Neural cell (in vitro differentiated cells): ENCODE results near the gene FAM98C.

Experiments
- CTCF ChIP-seq: fragments of 450-650 bp; IDR thresholded peaks from 2 replicates; pipeline ENCODE4 v1.5.1; 2014; ENCODE audit warnings: antibody characterized with exemption, mild to moderate bottlenecking, moderate library complexity; ENCODE audit not compliant: poor library complexity, severe bottlenecking
- EP300 ChIP-seq: fragments of 450-650 bp; conservative IDR thresholded peaks from 2 replicates; pipeline ENCODE4 v1.6.1; 2014; ENCODE audit warnings: antibody characterized with exemption, mild to moderate bottlenecking, moderate library complexity; ENCODE audit not compliant: poor library complexity, severe bottlenecking
- EZH2 ChIP-seq: fragments of 200-600, 300-800 bp; shearing (Covaris generic), sonication (generic); IDR thresholded peaks from 2 replicates; pipeline ENCODE4 v1.6.1; 2014; ENCODE audit warnings: antibody characterized with exemption, low read length, borderline replicate concordance, mild to moderate bottlenecking; ENCODE audit not compliant: insufficient read depth, poor library complexity, severe bottlenecking
- POLR2AphosphoS5 ChIP-seq: IDR thresholded peaks from 2 replicates; pipeline ENCODE4 v1.6.1; 2012
- RAD21 ChIP-seq: fragments of 450-650 bp; conservative IDR thresholded peaks from 2 replicates; pipeline ENCODE4 v1.6.1; 2014; ENCODE audit warnings: antibody characterized with exemption, mild to moderate bottlenecking, moderate library complexity
- REST ChIP-seq: IDR thresholded peaks from 2 replicates; pipeline ENCODE4 v1.6.1; 2012; ENCODE audit warnings: borderline replicate concordance
- SMC3 ChIP-seq: fragments of 450-650 bp; conservative IDR thresholded peaks from 2 replicates; pipeline ENCODE4 v1.6.1; 2014; ENCODE audit warnings: antibody characterized with exemption, mild to moderate bottlenecking, moderate library complexity; ENCODE audit not compliant: poor library complexity

- TF ChIP-seq POLR2AphosphoS5 (no peak), CTCF (no peak), EZH2 (no peak), SMC3 (no peak), RAD21 (no peak), EP300 (no peak), REST (no peak)
These were observed 3.8 kb upstream of the FAM98C start for GRCh38 chr19:38399081-38399480.
